ENCODE data around the gene DPPA5.
"Not testable (repeated sequence)": the region's sequence is repeated elsewhere in the genome, so short reads cannot be mapped to it uniquely, and the experiment has no call there.

The DPPA5 gene

DNA sequence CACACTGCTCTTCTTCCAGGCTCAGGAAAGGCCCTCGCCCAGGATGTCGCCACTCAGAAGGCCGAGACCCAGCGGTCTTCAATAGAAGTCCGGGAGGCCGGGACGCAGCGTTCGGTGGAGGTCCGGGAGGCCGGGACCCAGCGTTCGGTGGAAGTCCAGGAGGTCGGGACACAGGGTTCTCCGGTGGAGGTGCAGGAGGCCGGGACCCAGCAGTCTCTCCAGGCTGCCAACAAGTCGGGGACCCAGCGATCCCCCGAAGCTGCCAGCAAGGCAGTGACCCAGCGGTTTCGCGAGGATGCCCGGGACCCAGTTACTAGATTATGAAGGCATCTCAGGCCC, 9.4 kb upstream of the DPPA5 start:
- no peak for DNase-seq

- no peak for DNase-seq
Measured at GRCh38 chr6:73362869-73363536, 8.9 kb upstream of the DPPA5 start.

- no peak for DNase-seq
Measured at GRCh38 chr6:73362358-73362757, 8.3 kb upstream of the DPPA5 start, which contains the start of gene KHDC3L. Gene KHDC3L (plus strand): TSS chr6:73362658. CDS start chr6:73362730, 72 bp downstream.

DNA sequence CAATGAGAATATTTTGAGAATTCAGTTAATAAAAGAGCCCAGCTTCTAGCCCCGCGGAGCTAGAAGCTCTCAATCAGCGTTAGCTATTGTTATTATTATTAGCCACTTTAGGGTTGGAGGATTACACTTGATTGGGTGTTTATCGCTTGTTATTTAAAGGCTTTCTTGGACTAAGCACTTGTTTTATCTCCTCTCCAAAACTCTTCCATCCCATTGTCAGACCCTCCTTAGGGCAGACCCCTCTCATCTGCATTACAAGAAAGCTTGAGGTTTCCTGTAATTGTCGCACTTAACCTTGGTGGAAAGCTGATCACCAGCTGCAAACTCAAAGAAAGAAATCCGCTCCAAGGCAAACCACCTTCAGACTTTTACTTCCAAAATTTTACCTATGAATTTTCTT, 4.8 kb downstream of the DPPA5 start:
- DNase-seq, result no peak

GRCh38 chr6:73348550-73349204, 5.4 kb downstream of the DPPA5 start:
- DNase-seq, result no peak

GRCh38 chr6:73343164-73343563, 10.9 kb downstream of the DPPA5 start:
- DNase-seq, result no peak

- no peak for DNase-seq
Measured at GRCh38 chr6:73342174-73342573, 11.9 kb downstream of the DPPA5 start.

DNA sequence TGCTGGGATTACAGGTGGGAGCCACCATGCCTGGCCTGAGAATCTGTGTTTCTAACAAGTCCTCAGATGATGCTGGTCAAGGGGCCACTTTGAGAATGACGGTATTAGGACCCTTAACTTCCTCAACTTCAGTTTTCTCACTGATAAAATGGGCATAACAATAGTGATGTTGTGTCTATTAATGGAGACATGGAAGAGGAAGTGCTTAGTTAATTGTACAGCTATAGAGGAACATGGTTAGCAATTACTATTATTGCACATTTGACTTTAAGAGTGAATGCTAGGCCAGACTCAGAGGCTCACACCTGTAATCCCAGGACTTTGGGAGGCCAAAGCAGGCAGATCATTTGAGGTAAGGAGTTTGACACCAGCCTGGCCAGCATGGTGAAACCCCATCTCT, 12.7 kb downstream of the DPPA5 start:
- no peak for DNase-seq

DNA sequence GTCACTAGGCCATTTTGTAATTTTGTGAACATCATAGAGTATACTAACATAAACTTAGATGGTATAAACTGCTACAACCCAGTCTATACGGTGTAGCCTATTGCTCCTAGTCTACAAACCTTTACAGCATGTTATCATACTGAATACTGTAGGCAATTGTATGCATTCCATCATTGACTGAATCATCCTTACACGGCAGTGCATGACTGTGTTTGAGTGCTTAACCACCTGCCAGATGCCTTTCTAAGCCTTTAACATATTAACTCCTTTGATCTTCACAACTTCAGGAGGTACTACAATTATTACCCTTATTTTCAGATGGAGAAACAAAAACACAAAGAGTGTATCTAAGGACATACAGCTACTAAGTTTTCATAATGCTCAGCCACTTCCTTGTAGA, 14.0 kb downstream of the DPPA5 start:
- DNase-seq, result no peak

GRCh38 chr6:73339340-73339739, 14.7 kb downstream of the DPPA5 start:
- DNase-seq, result no peak

GRCh38 chr6:73329201-73329600, 24.9 kb downstream of the DPPA5 start:
- DNase-seq, result no peak

DNA sequence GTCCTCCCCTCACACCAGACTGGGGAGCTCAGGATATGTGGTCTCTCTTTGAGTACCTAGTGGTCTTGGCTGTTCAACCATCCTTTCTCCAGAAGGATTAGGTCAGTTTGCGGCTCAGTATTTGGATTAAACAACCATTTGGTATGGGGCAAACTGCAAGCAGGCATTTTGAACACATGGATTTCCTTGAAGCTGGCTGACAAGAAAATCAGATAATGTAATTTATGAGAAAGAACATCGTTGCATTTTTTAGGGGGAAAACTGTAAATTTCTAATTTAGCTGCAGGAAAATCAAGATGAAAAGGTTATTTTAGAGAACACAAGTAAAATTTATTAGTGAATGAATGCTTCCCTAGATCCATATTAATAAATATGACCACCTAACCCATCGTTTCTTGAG, 25.3 kb downstream of the DPPA5 start:
- DNase-seq, result no peak

DNA sequence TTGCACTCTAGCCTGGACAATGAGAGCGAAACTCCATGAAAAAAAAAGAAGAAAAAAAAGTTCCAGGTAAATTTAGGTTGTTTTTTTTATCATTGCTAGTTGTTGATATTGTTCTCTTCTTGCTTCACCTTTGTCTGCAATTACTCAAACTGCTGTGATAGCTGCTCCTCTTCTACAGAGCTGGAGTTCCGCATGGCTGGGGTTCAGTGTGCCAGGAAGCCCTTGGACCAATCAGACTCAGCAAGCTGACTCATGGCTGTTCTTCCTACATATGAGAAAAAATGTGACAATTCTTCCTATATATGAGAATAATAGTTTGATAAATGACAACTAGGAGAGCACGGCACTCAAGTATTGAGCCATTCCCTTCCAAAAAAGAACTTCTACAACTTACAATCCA, 28.4 kb downstream of the DPPA5 start:
- no peak for DNase-seq

GRCh38 chr6:73323323-73323722, 30.8 kb downstream of the DPPA5 start:
- DNase-seq, result no peak

- no peak for DNase-seq
Measured at GRCh38 chr6:73314577-73315492, 39.2 kb downstream of the DPPA5 start.

GRCh38 chr6:73310503-73310845, 43.6 kb downstream of the DPPA5 start:
- not testable (repeated sequence) for DNase-seq

DNA sequence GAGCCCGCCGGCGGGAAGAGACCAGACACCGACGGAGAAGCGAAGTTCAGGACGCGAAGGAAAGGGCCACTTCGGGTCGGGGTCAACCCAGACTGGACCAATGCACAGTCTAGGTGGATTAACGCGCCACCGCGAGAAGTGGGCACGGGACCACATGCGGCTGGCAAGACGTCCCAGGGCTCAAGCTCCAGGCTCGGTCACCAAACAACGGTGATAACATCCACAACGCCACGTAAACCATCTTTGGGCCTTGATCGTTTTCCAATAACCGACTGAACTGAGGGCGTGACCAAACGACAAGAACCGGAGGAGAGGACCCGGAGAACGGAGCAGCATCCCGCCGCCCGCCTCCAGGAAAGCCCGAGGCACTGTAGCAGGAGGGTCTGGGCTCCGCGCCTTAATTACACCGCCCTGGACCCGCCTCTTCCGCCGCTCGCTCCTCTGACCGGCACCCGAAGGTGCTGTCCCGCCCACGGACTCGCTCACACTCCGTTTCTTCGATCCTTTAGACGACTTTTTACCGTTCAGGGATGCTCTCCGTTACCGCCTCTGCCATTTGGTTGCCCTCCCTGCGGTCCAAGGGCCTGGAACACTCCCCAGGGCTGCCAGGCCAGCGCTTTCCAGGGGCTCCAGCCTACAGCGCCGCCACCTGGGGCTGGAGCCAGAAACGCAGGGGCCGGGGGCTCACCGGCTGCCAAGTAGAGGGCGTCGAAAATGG, 44.1 kb downstream of the DPPA5 start:
- DNase-seq, result peak; percentile 62

GRCh38 chr6:73309535-73309784, 44.6 kb downstream of the DPPA5 start:
- DNase-seq, result no peak

DNA sequence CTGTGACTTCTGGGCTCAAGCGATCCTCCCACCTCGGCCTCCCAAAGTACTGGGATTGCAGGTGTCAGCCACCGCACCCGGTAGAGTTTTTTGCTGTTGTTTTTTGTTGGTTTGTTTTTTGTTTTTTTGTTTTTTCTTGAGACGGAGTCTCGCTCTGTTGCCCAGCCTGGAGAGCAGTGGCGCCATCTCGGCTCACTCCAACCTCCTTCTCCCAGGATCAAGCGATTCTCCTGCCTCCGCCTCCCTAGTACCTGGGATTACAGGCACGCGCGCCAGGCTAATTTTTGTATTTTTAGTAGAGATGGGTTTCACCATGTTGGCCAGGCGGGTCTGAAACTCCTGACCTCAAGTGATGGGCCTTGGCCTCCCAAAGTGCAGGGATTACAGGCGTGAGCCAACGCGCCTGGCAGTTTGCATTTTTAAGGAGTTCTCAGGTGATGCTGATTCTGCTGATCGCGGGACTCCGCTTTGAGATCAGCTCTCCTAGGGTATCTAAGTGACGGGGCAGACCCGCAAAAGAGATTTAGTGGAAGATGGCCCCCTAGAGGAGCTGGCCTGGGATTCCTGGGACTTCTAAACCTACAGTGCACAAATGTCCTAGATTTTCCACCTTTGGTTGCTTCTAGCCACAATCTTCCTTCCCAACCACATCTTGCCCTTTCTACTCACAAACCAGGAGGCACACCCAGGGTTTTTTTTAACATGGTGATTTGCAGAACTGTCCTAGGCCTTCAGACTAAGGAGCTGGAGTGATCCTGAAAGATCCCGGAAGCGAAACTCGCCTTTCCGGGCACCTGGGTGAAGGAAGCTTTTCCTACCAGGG, 45.2 kb downstream of the DPPA5 start:
- DNase-seq, result no peak

GRCh38 chr6:73303773-73304172, 50.3 kb downstream of the DPPA5 start:
- DNase-seq, result not testable (repeated sequence)

Data from NCI-H2171 treated with DMSO at 0.1 percent for 48 hours (cell line).